GM23338 (cell line): ENCODE results near the gene INPP5A. TPM values are rescaled to one million over a fixed set of nuclear protein-coding genes. Genes with fewer than 3 reads are reported as not detected.

Source experiments
- ATAC-seq: fragments of 200-7000 bp; cut with Tn5 transposase; 3 replicates; pipeline ENCODE4 v1.9.1; 2020
- DNase-seq: peaks from one replicate; pipeline ENCODE4 v3.0.0-alpha.2; 2015; ENCODE audit warnings: low spot score
- H2AFZ ChIP-seq: fragments of 200-600 bp; sonication (generic); 2 replicates; pipeline ENCODE4 v1.8.0; 2016; ENCODE audit warnings: antibody characterized with exemption, mild to moderate bottlenecking, moderate library complexity
- H3F3A ChIP-seq: fragments of 200-600 bp; sonication (generic); replicated peaks from 2 replicates; pipeline ENCODE4 v1.8.0; 2017; ENCODE audit warnings: antibody characterized with exemption, mixed run types, low read depth
- H3K27ac ChIP-seq: fragments of 200-600 bp; sonication (generic); 2 replicates; pipeline ENCODE4 v1.6.1; 2016; ENCODE audit warnings: low read depth
- H3K27me3 ChIP-seq: fragments of 200-600 bp; sonication (generic); 2 replicates; pipeline ENCODE4 v1.8.0; 2016; ENCODE audit warnings: mild to moderate bottlenecking, mixed run types, moderate library complexity; ENCODE audit not compliant: insufficient read depth
- H3K36me3 ChIP-seq: fragments of 200-600 bp; sonication (generic); 2 replicates; pipeline ENCODE4 v1.8.0; 2016; ENCODE audit warnings: mild to moderate bottlenecking; ENCODE audit not compliant: insufficient read depth
- H3K4me1 ChIP-seq: fragments of 200-600 bp; sonication (generic); 2 replicates; pipeline ENCODE4 v1.8.0; 2016; ENCODE audit warnings: mild to moderate bottlenecking, moderate library complexity; ENCODE audit not compliant: insufficient read depth
- H3K4me2 ChIP-seq: fragments of 200-600 bp; sonication (generic); 2 replicates; pipeline ENCODE4 v1.7.1; 2017; ENCODE audit warnings: mixed run types
- H3K4me3 ChIP-seq: fragments of 200-600 bp; sonication (generic); 2 replicates; pipeline ENCODE4 v1.6.1; 2016; ENCODE audit warnings: mixed run types
- H3K79me2 ChIP-seq: fragments of 200-600 bp; sonication (generic); replicated peaks from 2 replicates; pipeline ENCODE4 v1.8.0; 2017; ENCODE audit warnings: mild to moderate bottlenecking; ENCODE audit not compliant: insufficient read depth
- H3K9me2 ChIP-seq: fragments of 200-600 bp; sonication (generic); 2 replicates; pipeline ENCODE4 v1.8.0; 2017; ENCODE audit not compliant: insufficient read depth
- H4K20me1 ChIP-seq: fragments of 200-600 bp; sonication (generic); replicated peaks from 2 replicates; pipeline ENCODE4 v1.8.0; 2017; ENCODE audit warnings: mild to moderate bottlenecking; ENCODE audit not compliant: insufficient read depth
- H3K27ac Mint-ChIP-seq: 2 replicates; pipeline ENCODE4 v1.8.0; 2020; ENCODE audit warnings: inconsistent platforms, mild to moderate bottlenecking, moderate library complexity, mixed read lengths
- H3K27me3 Mint-ChIP-seq: 3 replicates; pipeline ENCODE4 v1.8.0; 2022; ENCODE audit warnings: low read depth, mild to moderate bottlenecking, moderate library complexity, mixed read lengths, inconsistent platforms; ENCODE audit not compliant: insufficient read depth, poor library complexity
- H3K36me3 Mint-ChIP-seq: 3 replicates; pipeline ENCODE4 v1.8.0; 2021; ENCODE audit warnings: low read depth, mild to moderate bottlenecking, inconsistent platforms, moderate library complexity, mixed read lengths
- H3K4me1 Mint-ChIP-seq: 3 replicates; pipeline ENCODE4 v1.8.0; 2020; ENCODE audit warnings: mild to moderate bottlenecking, inconsistent platforms, mixed read lengths
- H3K4me3 Mint-ChIP-seq: 3 replicates; pipeline ENCODE4 v1.8.0; 2021; ENCODE audit warnings: moderate library complexity, mild to moderate bottlenecking, inconsistent platforms, mixed read lengths
- H3K9me3 Mint-ChIP-seq: 3 replicates; pipeline ENCODE4 v1.8.0; 2020; ENCODE audit warnings: moderate library complexity, mild to moderate bottlenecking, inconsistent platforms, mixed read lengths
- CREB1 ChIP-seq: fragments of 250-450 bp; sonication (Bioruptor Pico); IDR thresholded peaks from 2 replicates; pipeline ENCODE4 v1.5.0; 2020; ENCODE audit warnings: low read depth, mild to moderate bottlenecking, moderate library complexity
- EZH2 ChIP-seq: fragments of 200-600 bp; sonication (generic); IDR thresholded peaks from one replicate; pipeline ENCODE4 v1.8.0; 2017; ENCODE audit warnings: antibody characterized with exemption, mild to moderate bottlenecking, low read depth; ENCODE audit not compliant: unreplicated experiment
- JUNB ChIP-seq: IDR thresholded peaks from one replicate; pipeline ENCODE4 v1.6.1; 2016; ENCODE audit warnings: antibody characterized with exemption; ENCODE audit not compliant: unreplicated experiment
- NANOG ChIP-seq: IDR thresholded peaks from 2 replicates; pipeline ENCODE4 v1.6.1; 2016; ENCODE audit warnings: antibody characterized with exemption, borderline replicate concordance
- POLR2AphosphoS5 ChIP-seq: IDR thresholded peaks from 2 replicates; pipeline ENCODE4 v1.6.1; 2016; ENCODE audit warnings: antibody characterized with exemption, low read depth
- REST ChIP-seq: IDR thresholded peaks from one replicate; pipeline ENCODE4 v1.6.1; 2018; ENCODE audit warnings: antibody characterized with exemption; ENCODE audit not compliant: unreplicated experiment
- STAT1 ChIP-seq: IDR thresholded peaks from one replicate; pipeline ENCODE4 v1.6.1; 2016; ENCODE audit warnings: antibody characterized with exemption; ENCODE audit not compliant: unreplicated experiment
- ZNF114 ChIP-seq: fragments of 250-450 bp; sonication (Bioruptor Pico); IDR thresholded peaks from 2 replicates; pipeline ENCODE4 v1.5.0; 2020; ENCODE audit warnings: mild to moderate bottlenecking, moderate library complexity
- ZNF331 ChIP-seq: fragments of 250-450 bp; sonication (Bioruptor Pico); IDR thresholded peaks from 2 replicates; pipeline ENCODE4 v1.5.0; 2020; ENCODE audit warnings: low read depth, mild to moderate bottlenecking, moderate library complexity
- polyA plus RNA-seq: library from polyadenylated mRNA; unstranded; fragments of >200 nt; fragmentation: Nextera tagmentation; extraction: Ambion mirVana; gene quantifications from 2 replicates; pipeline ENCODE4 v1.2.1, GENCODE V29; 2016
- total RNA-seq: library from RNA; depleted of rRNA; stranded (reverse); fragments of >200 nt; shearing (Covaris generic); gene quantifications from 2 replicates; pipeline ENCODE4 v1.2.3, GENCODE V29; 2014
- TF ChIP-seq, protein P1 (sequence below): IDR thresholded peaks from 2 replicates; pipeline ENCODE4 v1.6.1; 2016; ENCODE audit warnings: antibody characterized with exemption
- TF ChIP-seq, protein P2 (sequence below), 2 experiments: fragments of 200-600 bp in 1 of 2; sonication (generic) in 1 of 2; conservative IDR thresholded peaks; 2 replicates each; pipeline versions ENCODE4 v1.5.1 to v1.6.1; 2016 to 2017; ENCODE audit warnings: antibody characterized with exemption in 2 of 2, low read depth in 2 of 2, mild to moderate bottlenecking in 2 of 2, moderate library complexity in 1 of 2

The INPP5A gene
- total and polyA plus RNA-seq, 2 experiments from 2014 or later: 5.9 to 40.6 TPM

DNA sequence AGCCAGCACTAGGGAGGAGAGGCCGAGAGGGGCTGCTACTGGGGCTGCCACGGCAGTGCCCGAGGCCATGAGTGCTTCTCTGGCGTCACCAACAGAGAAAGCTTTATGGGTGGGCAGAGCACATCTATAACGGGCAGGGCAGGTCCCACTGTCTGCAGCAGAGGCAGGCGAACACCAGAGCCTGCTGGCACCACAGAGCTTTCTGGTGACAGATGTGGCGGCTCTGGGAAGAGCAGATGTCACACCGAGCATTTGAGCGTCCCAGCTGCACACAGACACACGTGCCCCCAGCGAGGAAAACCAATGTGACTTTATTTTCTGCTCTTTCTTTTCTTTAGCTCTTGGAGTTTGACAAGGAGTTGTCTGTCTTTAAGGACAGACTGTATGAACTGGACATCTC lies 227.8 kb downstream of the INPP5A start (continued):
- TF ChIP-seq REST (no peak), JUNB (no peak), ZNF114 (CRISPR knock-in tag) (no peak), CREB1 (no peak), STAT1 (no peak), NANOG (no peak), ZNF331 (CRISPR knock-in tag) (no peak), POLR2AphosphoS5 (no peak), EZH2 (no peak)
- TF ChIP-seq, protein P1, sequence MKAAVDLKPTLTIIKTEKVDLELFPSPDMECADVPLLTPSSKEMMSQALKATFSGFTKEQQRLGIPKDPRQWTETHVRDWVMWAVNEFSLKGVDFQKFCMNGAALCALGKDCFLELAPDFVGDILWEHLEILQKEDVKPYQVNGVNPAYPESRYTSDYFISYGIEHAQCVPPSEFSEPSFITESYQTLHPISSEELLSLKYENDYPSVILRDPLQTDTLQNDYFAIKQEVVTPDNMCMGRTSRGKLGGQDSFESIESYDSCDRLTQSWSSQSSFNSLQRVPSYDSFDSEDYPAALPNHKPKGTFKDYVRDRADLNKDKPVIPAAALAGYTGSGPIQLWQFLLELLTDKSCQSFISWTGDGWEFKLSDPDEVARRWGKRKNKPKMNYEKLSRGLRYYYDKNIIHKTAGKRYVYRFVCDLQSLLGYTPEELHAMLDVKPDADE: no peak
- TF ChIP-seq, protein P2, sequence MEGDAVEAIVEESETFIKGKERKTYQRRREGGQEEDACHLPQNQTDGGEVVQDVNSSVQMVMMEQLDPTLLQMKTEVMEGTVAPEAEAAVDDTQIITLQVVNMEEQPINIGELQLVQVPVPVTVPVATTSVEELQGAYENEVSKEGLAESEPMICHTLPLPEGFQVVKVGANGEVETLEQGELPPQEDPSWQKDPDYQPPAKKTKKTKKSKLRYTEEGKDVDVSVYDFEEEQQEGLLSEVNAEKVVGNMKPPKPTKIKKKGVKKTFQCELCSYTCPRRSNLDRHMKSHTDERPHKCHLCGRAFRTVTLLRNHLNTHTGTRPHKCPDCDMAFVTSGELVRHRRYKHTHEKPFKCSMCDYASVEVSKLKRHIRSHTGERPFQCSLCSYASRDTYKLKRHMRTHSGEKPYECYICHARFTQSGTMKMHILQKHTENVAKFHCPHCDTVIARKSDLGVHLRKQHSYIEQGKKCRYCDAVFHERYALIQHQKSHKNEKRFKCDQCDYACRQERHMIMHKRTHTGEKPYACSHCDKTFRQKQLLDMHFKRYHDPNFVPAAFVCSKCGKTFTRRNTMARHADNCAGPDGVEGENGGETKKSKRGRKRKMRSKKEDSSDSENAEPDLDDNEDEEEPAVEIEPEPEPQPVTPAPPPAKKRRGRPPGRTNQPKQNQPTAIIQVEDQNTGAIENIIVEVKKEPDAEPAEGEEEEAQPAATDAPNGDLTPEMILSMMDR (conservative IDR thresholded peaks at IDR 0.05; ENCODE audit: low read depth in 2 of 2): no peak

GRCh38 chr10:132766291-132766690 lies 228.7 kb downstream of the INPP5A start:
- Histone ChIP-seq H3K36me3 (no peaks in the 10 kb centered on the region), H3F3A (0 out of 2 replicates have a peak, but pooled peaks cover 6% of the 10 kb centered on the region), H3K9me2 (no peaks in the 10 kb centered on the region), H3K79me2 (no peaks in the 10 kb centered on the region), H4K20me1 (no peaks in the 10 kb centered on the region), H3K27me3 (no peaks in the 10 kb centered on the region), H3K4me2 (no peak overlapping the region), H3K27ac (no peak overlapping the region), H3K4me3 (no peak overlapping the region), H2AFZ (no peak overlapping the region), H3K4me1 (no peaks in the 10 kb centered on the region)
- H3K9me3 Mint-ChIP-seq: peaks cover 13% of the 10 kb centered on the region
- H3K4me3 Mint-ChIP-seq: no peak overlapping the region
- no peak for TF ChIP-seq JUNB
- no peak for TF ChIP-seq CREB1
- TF ChIP-seq ZNF114 (CRISPR knock-in tag): no peak
- TF ChIP-seq NANOG: no peak
- no peak for TF ChIP-seq EZH2
- TF ChIP-seq, protein P1: no peak
- no peak overlapping the region for H3K27ac Mint-ChIP-seq
- peaks cover 9% of the 10 kb centered on the region for H3K27me3 Mint-ChIP-seq
- H3K4me1 Mint-ChIP-seq: no peaks in the 10 kb centered on the region; the same call in 2 of the 3 replicates
- DNase-seq (no peak), ATAC-seq (no peak)
- peaks cover 15% of the 10 kb centered on the region for H3K36me3 Mint-ChIP-seq
